ENCODE measurements around the gene PKD1L1. TPM values are rescaled to one million over a fixed set of nuclear protein-coding genes. Genes with fewer than 3 reads are reported as not detected.

The PKD1L1 gene
- total RNA-seq, 1 donor from 2014 or later: 4.8 TPM

GRCh38 chr7:47786557-47787248 lies 161.6 kb downstream of the PKD1L1 start:
- H3K9me3 Mint-ChIP-seq (ENCODE audit: unreplicated experiment): no peaks in the 10 kb centered on the region
- H3K27ac Mint-ChIP-seq (ENCODE audit: unreplicated experiment): no peak overlapping the region
- no peak for DNase-seq (ENCODE audit: low spot score)
- TF ChIP-seq CTCF (IDR thresholded peaks at IDR 0.05; ENCODE audit: unreplicated experiment): no peak
- H3K36me3 Mint-ChIP-seq (ENCODE audit: low read depth, unreplicated experiment): no peaks in the 10 kb centered on the region
- no peaks in the 10 kb centered on the region for H3K4me1 Mint-ChIP-seq (ENCODE audit: unreplicated experiment)
- H3K4me3 Mint-ChIP-seq (ENCODE audit: unreplicated experiment): no peak overlapping the region
- no peaks in the 10 kb centered on the region for H3K27me3 Mint-ChIP-seq (ENCODE audit: unreplicated experiment)

DNA sequence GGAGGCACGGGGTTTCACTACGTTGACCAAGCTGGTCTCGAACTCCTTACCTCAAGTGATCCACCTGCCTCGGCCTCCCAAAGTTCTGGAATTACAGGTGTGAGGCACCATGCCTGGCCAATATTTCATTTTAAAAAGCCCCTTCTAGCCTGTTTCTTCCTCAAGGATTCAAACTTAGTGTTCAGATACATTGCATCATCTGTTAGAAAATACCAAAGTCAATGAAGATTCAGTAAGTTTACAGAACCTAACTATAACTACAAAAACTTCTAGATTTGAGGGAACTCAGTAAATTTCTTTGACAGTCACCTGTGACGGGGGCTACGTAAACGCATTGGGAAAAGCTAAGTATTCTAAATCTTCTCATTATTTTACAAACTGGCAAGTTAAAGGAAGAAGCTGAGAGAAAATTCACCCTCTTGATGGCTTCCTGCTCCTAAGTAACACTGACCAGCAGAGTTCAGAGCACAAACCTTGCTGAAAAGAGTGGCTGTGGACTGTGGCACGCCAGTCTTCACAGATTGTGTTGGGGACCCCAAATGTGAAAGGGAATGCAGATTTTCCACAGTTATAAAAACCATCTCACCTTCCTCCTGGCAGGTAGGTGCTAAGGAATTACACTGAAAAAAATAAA lies 162.2 kb downstream of the PKD1L1 start:
- Mint-ChIP-seq H3K9me3 (ENCODE audit: unreplicated experiment) (no peaks in the 10 kb centered on the region), H3K36me3 (ENCODE audit: low read depth, unreplicated experiment) (no peaks in the 10 kb centered on the region), H3K27me3 (ENCODE audit: unreplicated experiment) (no peaks in the 10 kb centered on the region), H3K4me3 (ENCODE audit: unreplicated experiment) (no peak overlapping the region), H3K27ac (ENCODE audit: unreplicated experiment) (no peak overlapping the region), H3K4me1 (ENCODE audit: unreplicated experiment) (no peaks in the 10 kb centered on the region)
- DNase-seq (ENCODE audit: low spot score): no peak
- TF ChIP-seq CTCF (IDR thresholded peaks at IDR 0.05; ENCODE audit: unreplicated experiment): no peak

- H3K27ac Mint-ChIP-seq (ENCODE audit: unreplicated experiment): no peak overlapping the region
- no peaks in the 10 kb centered on the region for H3K27me3 Mint-ChIP-seq (ENCODE audit: unreplicated experiment)
- no peak for DNase-seq (ENCODE audit: low spot score)
- no peaks in the 10 kb centered on the region for H3K9me3 Mint-ChIP-seq (ENCODE audit: unreplicated experiment)
- no peaks in the 10 kb centered on the region for H3K36me3 Mint-ChIP-seq (ENCODE audit: low read depth, unreplicated experiment)
- no peak overlapping the region for H3K4me3 Mint-ChIP-seq (ENCODE audit: unreplicated experiment)
- no peaks in the 10 kb centered on the region for H3K4me1 Mint-ChIP-seq (ENCODE audit: unreplicated experiment)
- TF ChIP-seq CTCF (IDR thresholded peaks at IDR 0.05; ENCODE audit: unreplicated experiment): no peak
Observed at GRCh38 chr7:47783456-47784223, 164.6 kb downstream of the PKD1L1 start.

GRCh38 chr7:47782792-47783191 lies 165.5 kb downstream of the PKD1L1 start:
- no peak for DNase-seq (ENCODE audit: low spot score)
- H3K27me3 Mint-ChIP-seq (ENCODE audit: unreplicated experiment): no peaks in the 10 kb centered on the region
- no peaks in the 10 kb centered on the region for H3K36me3 Mint-ChIP-seq (ENCODE audit: low read depth, unreplicated experiment)
- H3K4me3 Mint-ChIP-seq (ENCODE audit: unreplicated experiment): no peak overlapping the region
- no peaks in the 10 kb centered on the region for H3K4me1 Mint-ChIP-seq (ENCODE audit: unreplicated experiment)
- no peaks in the 10 kb centered on the region for H3K9me3 Mint-ChIP-seq (ENCODE audit: unreplicated experiment)
- no peak for TF ChIP-seq CTCF (IDR thresholded peaks at IDR 0.05; ENCODE audit: unreplicated experiment)
- H3K27ac Mint-ChIP-seq (ENCODE audit: unreplicated experiment): no peak overlapping the region

GRCh38 chr7:47782022-47782421 lies 166.2 kb downstream of the PKD1L1 start:
- no peaks in the 10 kb centered on the region for H3K36me3 Mint-ChIP-seq (ENCODE audit: low read depth, unreplicated experiment)
- DNase-seq (ENCODE audit: low spot score): no peak
- no peak for TF ChIP-seq CTCF (IDR thresholded peaks at IDR 0.05; ENCODE audit: unreplicated experiment)
- H3K4me1 Mint-ChIP-seq (ENCODE audit: unreplicated experiment): no peaks in the 10 kb centered on the region
- no peaks in the 10 kb centered on the region for H3K9me3 Mint-ChIP-seq (ENCODE audit: unreplicated experiment)
- no peak overlapping the region for H3K27ac Mint-ChIP-seq (ENCODE audit: unreplicated experiment)
- H3K27me3 Mint-ChIP-seq (ENCODE audit: unreplicated experiment): no peaks in the 10 kb centered on the region
- H3K4me3 Mint-ChIP-seq (ENCODE audit: unreplicated experiment): no peak overlapping the region
